ENCODE results near the gene E2F4. TPM values are rescaled to one million over a fixed set of nuclear protein-coding genes. Genes with fewer than 3 reads are reported as not detected.

Gene E2F4
- total and polyA plus RNA-seq, 5 donors: 33.9 to 42.5 (median 39.7) TPM

- intact Hi-C loops (cut with DNase I): no loop called here
- whole genome bisulfite sequencing: 84% methylated on average over 12 of the region's 12 CpGs
- ATAC-seq: no peak
- DNase-seq: peak in 2 of 3 donors; percentile 12 to 37
- no peak overlapping the region for H3K27ac ChIP-seq (ENCODE audit: low read length)
- H3K9me3 ChIP-seq (ENCODE audit: control insufficient read depth, low read length): no peaks in the 10 kb centered on the region
- H3K27me3 ChIP-seq (ENCODE audit: control insufficient read depth, insufficient read depth): no peaks in the 10 kb centered on the region
- peaks cover 6% of the 10 kb centered on the region for H3K4me1 ChIP-seq (ENCODE audit: control insufficient read depth, insufficient read depth, low read length)
- H3K4me3 ChIP-seq (ENCODE audit: low read length): no peak overlapping the region
These were observed 39.1 kb downstream of the E2F4 start for GRCh38 chr16:67230809-67231660.

GRCh38 chr16:67233596-67233995, 41.6 kb downstream of the E2F4 start:
- DNase-seq: peak in 2 of 3 donors; percentile 19 to 47

GRCh38 chr16:67234180-67234597, 42.2 kb downstream of the E2F4 start:
- no peak overlapping the region for H3K27ac ChIP-seq (ENCODE audit: low read length)
- no peaks in the 10 kb centered on the region for H3K27me3 ChIP-seq (ENCODE audit: control insufficient read depth, insufficient read depth)
- no peaks in the 10 kb centered on the region for H3K9me3 ChIP-seq (ENCODE audit: control insufficient read depth, low read length)
- no peak overlapping the region for H3K4me3 ChIP-seq (ENCODE audit: low read length)
- peak in 2 of 3 donors; percentile 2 to 52 for DNase-seq
- intact Hi-C loops (cut with DNase I): no loop called here
- WGBS: 91% methylated on average over 10 of the region's 10 CpGs
- no peak for ATAC-seq
- H3K4me1 ChIP-seq (ENCODE audit: control insufficient read depth, insufficient read depth, low read length): no peaks in the 10 kb centered on the region

More at GRCh38 chr16:67233596-67233995, 41.6 kb downstream of the E2F4 start:
- no peak overlapping the region for H3K27ac ChIP-seq (ENCODE audit: low read length)
- no peak overlapping the region for H3K4me3 ChIP-seq (ENCODE audit: low read length)
- no peaks in the 10 kb centered on the region for H3K27me3 ChIP-seq (ENCODE audit: control insufficient read depth, insufficient read depth)
- intact Hi-C loops (cut with DNase I): no loop called here
- ATAC-seq: no peak
- 70% methylated on average over 7 of the region's 7 CpGs for WGBS
- no peaks in the 10 kb centered on the region for H3K9me3 ChIP-seq (ENCODE audit: control insufficient read depth, low read length)
- H3K4me1 ChIP-seq (ENCODE audit: control insufficient read depth, insufficient read depth, low read length): no peaks in the 10 kb centered on the region

- no peaks in the 10 kb centered on the region for H3K9me3 ChIP-seq (ENCODE audit: control insufficient read depth, low read length)
- no peak for ATAC-seq
- intact Hi-C loops (cut with DNase I): no loop called here
- WGBS: 85% methylated on average over 17 of the region's 17 CpGs
- H3K27me3 ChIP-seq (ENCODE audit: control insufficient read depth, insufficient read depth): no peaks in the 10 kb centered on the region
- no peaks in the 10 kb centered on the region for H3K4me1 ChIP-seq (ENCODE audit: control insufficient read depth, insufficient read depth, low read length)
- H3K4me3 ChIP-seq (ENCODE audit: low read length): no peak overlapping the region
- peak in 2 of 3 donors; percentile 5 to 25 for DNase-seq
- no peak overlapping the region for H3K27ac ChIP-seq (ENCODE audit: low read length)
These were observed 44.0 kb downstream of the E2F4 start for GRCh38 chr16:67235816-67236562.

GRCh38 chr16:67236563-67237395, 44.8 kb downstream of the E2F4 start:
- H3K9me3 ChIP-seq (ENCODE audit: control insufficient read depth, low read length): no peaks in the 10 kb centered on the region
- H3K4me3 ChIP-seq (ENCODE audit: low read length): no peak overlapping the region
- no peak overlapping the region for H3K27ac ChIP-seq (ENCODE audit: low read length)
- no peaks in the 10 kb centered on the region for H3K27me3 ChIP-seq (ENCODE audit: control insufficient read depth, insufficient read depth)
- WGBS: 77% methylated on average over 50 of the region's 50 CpGs
- peaks cover 7% of the 10 kb centered on the region for H3K4me1 ChIP-seq (ENCODE audit: control insufficient read depth, insufficient read depth, low read length)
- ATAC-seq (peak in 1 of 2 donors; percentile 52), DNase-seq (peak; percentile 54 to 81 (median 69))
- intact Hi-C loops (cut with DNase I): no loop called here

GRCh38 chr16:67237396-67238277, 45.7 kb downstream of the E2F4 start:
- DNase-seq (peak in 2 of 3 donors; percentile 3 to 37), ATAC-seq (no peak)

GRCh38 chr16:67238278-67238575, 46.3 kb downstream of the E2F4 start:
- intact Hi-C loops (cut with DNase I): no loop called here
- DNase-seq (no peak), ATAC-seq (no peak)
- no peaks in the 10 kb centered on the region for H3K9me3 ChIP-seq (ENCODE audit: control insufficient read depth, low read length)
- H3K27ac ChIP-seq (ENCODE audit: low read length): no peak overlapping the region
- H3K4me3 ChIP-seq (ENCODE audit: low read length): no peak overlapping the region
- no peaks in the 10 kb centered on the region for H3K27me3 ChIP-seq (ENCODE audit: control insufficient read depth, insufficient read depth)
- WGBS: 97% methylated on average over 3 of the region's 3 CpGs
- peaks cover 12% of the 10 kb centered on the region for H3K4me1 ChIP-seq (ENCODE audit: control insufficient read depth, insufficient read depth, low read length)

More at GRCh38 chr16:67237396-67238277, 45.7 kb downstream of the E2F4 start:
- Histone ChIP-seq H3K4me1 (ENCODE audit: control insufficient read depth, insufficient read depth, low read length) (peaks cover 12% of the 10 kb centered on the region), H3K9me3 (ENCODE audit: control insufficient read depth, low read length) (no peaks in the 10 kb centered on the region), H3K27ac (ENCODE audit: low read length) (no peak overlapping the region), H3K4me3 (ENCODE audit: low read length) (no peak overlapping the region), H3K27me3 (ENCODE audit: control insufficient read depth, insufficient read depth) (no peaks in the 10 kb centered on the region)
- intact Hi-C loops (cut with DNase I): no loop called here
- WGBS: 80% methylated on average over 16 of the region's 16 CpGs

GRCh38 chr16:67238806-67239470, 47.0 kb downstream of the E2F4 start:
- DNase-seq (peak in 2 of 3 donors; percentile 3 to 38), ATAC-seq (no peak)
- Histone ChIP-seq H3K4me1 (ENCODE audit: control insufficient read depth, insufficient read depth, low read length) (peaks cover 18% of the 10 kb centered on the region), H3K27ac (ENCODE audit: low read length) (no peak overlapping the region), H3K9me3 (ENCODE audit: control insufficient read depth, low read length) (no peaks in the 10 kb centered on the region), H3K27me3 (ENCODE audit: control insufficient read depth, insufficient read depth) (no peaks in the 10 kb centered on the region), H3K4me3 (ENCODE audit: low read length) (no peak overlapping the region)
- WGBS: 90% methylated on average over 9 of the region's 9 CpGs
- intact Hi-C loops (cut with DNase I): no loop called here

- Histone ChIP-seq H3K27me3 (ENCODE audit: control insufficient read depth, insufficient read depth) (no peaks in the 10 kb centered on the region), H3K9me3 (ENCODE audit: control insufficient read depth, low read length) (no peaks in the 10 kb centered on the region), H3K4me3 (ENCODE audit: low read length) (no peak overlapping the region), H3K4me1 (ENCODE audit: control insufficient read depth, insufficient read depth, low read length) (peaks cover 25% of the 10 kb centered on the region), H3K27ac (ENCODE audit: low read length) (peak overlapping the region; percentile 84)
- 68% methylated on average over 4 of the region's 4 CpGs for WGBS
- intact Hi-C loops (cut with DNase I): no loop called here
- ATAC-seq: no peak
- DNase-seq: peak in 1 of 3 donors; percentile 49
These were observed 48.6 kb downstream of the E2F4 start for GRCh38 chr16:67240506-67240905.
